GM21515 (cell line): ENCODE results near the gene CHIC1.
A peak's percentile ranks its signal among the peaks of the same experiment; 100 is the strongest.
"Not testable (repeated sequence)": the region's sequence is repeated elsewhere in the genome, so short reads cannot be mapped to it uniquely, and the experiment has no call there.

Experiments
- ATAC-seq: cut with Tn5 transposase; IDR thresholded peaks from one replicate; pipeline ENCODE4 v1.9.1; 2021; ENCODE audit not compliant: unreplicated experiment

The CHIC1 gene

GRCh38 chrX:73562984-73563737 lies at the start of gene CHIC1:
TSS of gene CHIC1 (plus strand) at chrX:73563197. CDS start at chrX:73563285, 88 bp downstream.
- peak; percentile 52 for ATAC-seq

GRCh38 chrX:73522823-73523222 lies 40.2 kb upstream of the CHIC1 start:
- ATAC-seq: not testable (repeated sequence)

- no peak for ATAC-seq
Measured at GRCh38 chrX:73524906-73525305, 38.1 kb upstream of the CHIC1 start.

GRCh38 chrX:73525928-73526690 lies 36.9 kb upstream of the CHIC1 start:
- no peak for ATAC-seq

GRCh38 chrX:73531655-73532054 lies 31.3 kb upstream of the CHIC1 start:
- not testable (repeated sequence) for ATAC-seq

GRCh38 chrX:73556159-73556558 lies 6.8 kb upstream of the CHIC1 start:
- no peak for ATAC-seq

GRCh38 chrX:73561801-73562200 lies 1.2 kb upstream of the CHIC1 start:
- ATAC-seq: no peak

GRCh38 chrX:73562458-73562857 lies 539 bp upstream of the CHIC1 start:
- ATAC-seq: no peak

GRCh38 chrX:73563738-73564068 lies 706 bp downstream of the CHIC1 start:
- ATAC-seq: peak; percentile 46

- ATAC-seq: no peak
Measured at GRCh38 chrX:73577361-73577760, 14.4 kb downstream of the CHIC1 start.

GRCh38 chrX:73581002-73581628 lies 18.1 kb downstream of the CHIC1 start:
- ATAC-seq: no peak

- not testable (repeated sequence) for ATAC-seq
Measured at GRCh38 chrX:73597758-73598157, 34.8 kb downstream of the CHIC1 start.

GRCh38 chrX:73615022-73615421 lies 52.0 kb downstream of the CHIC1 start:
- ATAC-seq: no peak

GRCh38 chrX:73641669-73642068 lies 78.7 kb downstream of the CHIC1 start:
- ATAC-seq: not testable (repeated sequence)

GRCh38 chrX:73647212-73647611 lies 84.2 kb downstream of the CHIC1 start:
- ATAC-seq: no peak

- no peak for ATAC-seq
Measured at GRCh38 chrX:73647632-73648322, 84.8 kb downstream of the CHIC1 start.

- not testable (repeated sequence) for ATAC-seq
Measured at GRCh38 chrX:73661322-73661721, 98.3 kb downstream of the CHIC1 start.

GRCh38 chrX:73668779-73669178 lies 105.8 kb downstream of the CHIC1 start:
- ATAC-seq: no peak

- ATAC-seq: no peak
Measured at GRCh38 chrX:73681408-73681807, 118.4 kb downstream of the CHIC1 start.

GRCh38 chrX:73683236-73683859 lies 120.4 kb downstream of the CHIC1 start:
- no peak for ATAC-seq

- not testable (repeated sequence) for ATAC-seq
Measured at GRCh38 chrX:73707014-73707413, 144.0 kb downstream of the CHIC1 start.
